ENCODE results near the gene HDAC8.

DNA sequence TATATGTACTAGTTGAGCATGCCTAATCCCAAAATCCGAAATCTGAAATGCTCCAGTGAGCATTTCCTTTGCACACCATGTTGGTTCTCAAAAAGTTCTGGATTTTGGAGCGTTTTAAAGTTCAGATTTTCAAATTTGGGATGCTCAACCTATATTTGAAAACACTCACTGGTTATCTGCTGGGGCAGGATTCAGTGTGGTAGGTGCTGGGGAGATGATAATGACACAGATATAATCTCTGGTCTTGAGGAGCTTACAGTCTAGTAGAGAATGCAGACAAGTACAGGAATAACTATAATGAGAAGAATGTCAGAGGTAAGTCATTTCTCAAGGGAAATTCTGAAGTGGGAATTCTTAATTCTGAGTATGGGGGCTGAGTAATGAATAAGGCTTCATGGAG, 207.5 kb downstream of the HDAC8 start:
- TF ChIP-seq POLR2AphosphoS5 (IDR thresholded peaks at IDR 0.05; ENCODE audit: low read depth, low read length): no peak
- TF ChIP-seq SIN3A (IDR thresholded peaks at IDR 0.05; ENCODE audit: borderline replicate concordance, insufficient read depth, low read length): no peak
- TF ChIP-seq REST (IDR thresholded peaks at IDR 0.05; ENCODE audit: insufficient read depth in 1 of 2, low read depth in 2 of 2, low read length in 2 of 2): no peak
- TF ChIP-seq TAF1 (IDR thresholded peaks at IDR 0.05; ENCODE audit: borderline replicate concordance, insufficient read depth, low read length): no peak
- TF ChIP-seq FOXP2 (optimal IDR thresholded peaks at IDR 0.05; ENCODE audit: borderline replicate concordance, extremely low read depth, extremely low read length, insufficient read depth): no peak

Data from PFSK-1 (cell line).